Right atrium auricular region (tissue), 2 donors: ENCODE data around the gene LRGUK. TPM values are rescaled to one million over a fixed set of nuclear protein-coding genes. Genes with fewer than 3 reads are reported as not detected.

Experiments
- DNase-seq: peaks from one replicate; pipeline ENCODE4 v3.0.0-alpha.2; 2019; ENCODE audit warnings: low spot score
- H3K27ac ChIP-seq, 2 donors: fragments of 200-600 bp; sonication (generic); 1 replicate in 1 of 2; 2 replicates in 1 of 2; pipeline ENCODE4 v1.5.1; 2016 to 2019
- H3K27me3 ChIP-seq, 2 donors: fragments of 200-600 bp; sonication (generic); one replicate each; pipeline versions ENCODE4 v1.5.1 to v1.6.0; 2017 to 2019
- H3K36me3 ChIP-seq: fragments of 200-600 bp; sonication (generic); one replicate; pipeline ENCODE4 v1.5.1; 2016
- H3K4me1 ChIP-seq, 2 donors: fragments of 200-600 bp; sonication (generic); one replicate each; pipeline versions ENCODE4 v1.5.1 to v1.6.0; 2017 to 2019
- H3K4me3 ChIP-seq, 2 donors: fragments of 200-600 bp; sonication (generic); 1 replicate in 1 of 2; 2 replicates in 1 of 2; pipeline ENCODE4 v1.5.1; 2017 to 2019; ENCODE audit warnings: mild to moderate bottlenecking in 1 of 2, moderate library complexity in 1 of 2
- H3K9me3 ChIP-seq, 2 donors: fragments of 200-600 bp; sonication (generic); one replicate each; pipeline ENCODE4 v1.5.1; 2019
- total RNA-seq, 2 donors: library from RNA; depleted of rRNA; stranded (reverse); fragments of >200 nt; gene quantifications; one replicate each; pipeline ENCODE4 v1.1.0, GENCODE V29; 2016
- TF ChIP-seq, protein P1 (sequence below), 2 donors: fragments of 200-600 bp; sonication (generic); IDR thresholded peaks; one replicate each; pipeline ENCODE4 v1.5.1; 2019; ENCODE audit warnings: antibody characterized with exemption in 2 of 2

The LRGUK gene
- total RNA-seq, 2 donors from 2014 or later: 0.11 TPM; not detected in 1

DNA sequence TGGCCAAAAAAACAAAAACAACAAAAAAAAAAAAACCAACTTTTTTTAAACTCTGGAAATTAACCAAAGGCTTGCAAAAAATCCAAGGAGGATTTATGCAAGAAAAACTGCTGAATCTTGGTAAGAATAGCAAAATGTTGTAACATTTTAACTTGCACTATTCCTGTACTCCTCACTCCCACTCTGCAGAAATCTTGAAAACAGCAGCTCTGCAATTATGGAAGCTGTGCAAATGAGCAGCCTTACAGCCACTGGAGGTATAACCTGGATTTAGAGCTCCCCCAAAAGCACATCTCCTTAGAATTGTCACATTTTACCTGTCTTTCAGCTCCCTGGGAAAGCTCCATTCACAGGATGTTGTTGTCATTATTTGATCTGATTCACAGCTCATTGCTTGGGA is 41.8 kb upstream of the LRGUK start:
- Histone ChIP-seq H3K27ac (no peak overlapping the region), H3K9me3 (peaks cover 0 to 24% of the 10 kb centered on the region in 2 donors), H3K4me3 (no peak overlapping the region), H3K36me3 (no peaks in the 10 kb centered on the region), H3K4me1 (no peaks in the 10 kb centered on the region), H3K27me3 (no peaks in the 10 kb centered on the region)
- no peak for DNase-seq
- TF ChIP-seq, protein P1, sequence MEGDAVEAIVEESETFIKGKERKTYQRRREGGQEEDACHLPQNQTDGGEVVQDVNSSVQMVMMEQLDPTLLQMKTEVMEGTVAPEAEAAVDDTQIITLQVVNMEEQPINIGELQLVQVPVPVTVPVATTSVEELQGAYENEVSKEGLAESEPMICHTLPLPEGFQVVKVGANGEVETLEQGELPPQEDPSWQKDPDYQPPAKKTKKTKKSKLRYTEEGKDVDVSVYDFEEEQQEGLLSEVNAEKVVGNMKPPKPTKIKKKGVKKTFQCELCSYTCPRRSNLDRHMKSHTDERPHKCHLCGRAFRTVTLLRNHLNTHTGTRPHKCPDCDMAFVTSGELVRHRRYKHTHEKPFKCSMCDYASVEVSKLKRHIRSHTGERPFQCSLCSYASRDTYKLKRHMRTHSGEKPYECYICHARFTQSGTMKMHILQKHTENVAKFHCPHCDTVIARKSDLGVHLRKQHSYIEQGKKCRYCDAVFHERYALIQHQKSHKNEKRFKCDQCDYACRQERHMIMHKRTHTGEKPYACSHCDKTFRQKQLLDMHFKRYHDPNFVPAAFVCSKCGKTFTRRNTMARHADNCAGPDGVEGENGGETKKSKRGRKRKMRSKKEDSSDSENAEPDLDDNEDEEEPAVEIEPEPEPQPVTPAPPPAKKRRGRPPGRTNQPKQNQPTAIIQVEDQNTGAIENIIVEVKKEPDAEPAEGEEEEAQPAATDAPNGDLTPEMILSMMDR (IDR thresholded peaks at IDR 0.05): no peak

DNA sequence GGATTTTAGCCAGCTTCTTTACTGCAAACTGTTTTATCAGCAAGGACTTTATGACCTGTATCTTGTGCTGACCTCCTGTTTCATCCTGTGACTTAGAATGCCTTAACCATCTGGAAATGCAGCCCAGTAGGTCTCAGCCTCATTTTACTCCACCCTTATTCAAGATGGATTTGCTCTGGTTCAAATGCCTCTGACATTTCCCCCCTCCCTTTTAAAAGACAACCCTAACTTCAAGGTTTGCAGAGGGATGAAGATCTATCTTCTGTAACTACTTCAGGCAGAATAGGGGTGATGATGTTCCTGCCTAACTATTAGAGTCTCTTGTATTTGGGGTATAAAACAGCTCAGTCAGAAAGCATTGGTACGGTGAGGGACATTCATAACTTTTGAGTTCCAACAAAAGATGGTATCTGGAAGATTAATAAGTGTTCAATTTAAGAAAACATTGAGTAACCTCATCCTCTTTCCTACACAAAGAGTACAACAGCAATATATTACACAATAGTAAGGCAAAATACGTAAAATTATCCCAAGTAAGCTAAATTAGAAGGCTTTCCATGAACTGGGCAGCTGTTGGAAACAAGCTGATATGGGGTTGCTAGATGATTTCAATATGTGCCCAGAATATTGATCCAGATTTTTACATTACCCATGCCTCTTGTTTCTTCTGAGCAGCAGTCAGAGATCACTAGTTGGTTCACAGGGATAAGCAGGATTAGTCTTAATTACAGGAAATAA is 40.0 kb upstream of the LRGUK start:
- TF ChIP-seq, protein P1 (IDR thresholded peaks at IDR 0.05): no peak
- Histone ChIP-seq H3K9me3 (peaks cover 0 to 24% of the 10 kb centered on the region in 2 donors), H3K27me3 (no peaks in the 10 kb centered on the region), H3K4me1 (no peaks in the 10 kb centered on the region), H3K27ac (no peak overlapping the region), H3K36me3 (no peaks in the 10 kb centered on the region), H3K4me3 (no peak overlapping the region)
- DNase-seq: no peak

DNA sequence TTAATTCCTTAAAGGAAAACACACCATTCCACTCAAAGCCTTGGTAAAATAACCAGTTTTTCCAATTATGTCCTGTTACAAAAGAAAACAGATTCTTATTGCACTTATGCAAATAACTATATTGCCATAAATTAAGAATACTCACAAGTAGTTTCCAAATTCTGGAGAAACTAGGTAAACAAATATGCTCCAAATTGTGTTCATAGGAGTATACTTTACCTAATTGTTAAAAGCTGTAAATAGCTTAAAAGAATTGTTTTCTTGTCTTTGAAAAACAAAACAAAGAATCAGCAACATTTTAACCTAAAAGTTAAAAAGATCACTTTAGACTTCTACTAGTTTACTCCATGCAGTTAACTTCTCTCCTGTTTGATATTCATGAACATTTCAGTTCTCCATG is 38.9 kb upstream of the LRGUK start:
- Histone ChIP-seq H3K27ac (no peak overlapping the region), H3K4me3 (no peak overlapping the region), H3K9me3 (peaks cover 0 to 24% of the 10 kb centered on the region in 2 donors), H3K36me3 (no peaks in the 10 kb centered on the region), H3K27me3 (no peaks in the 10 kb centered on the region), H3K4me1 (no peaks in the 10 kb centered on the region)
- TF ChIP-seq, protein P1 (IDR thresholded peaks at IDR 0.05): no peak
- DNase-seq: no peak

DNA sequence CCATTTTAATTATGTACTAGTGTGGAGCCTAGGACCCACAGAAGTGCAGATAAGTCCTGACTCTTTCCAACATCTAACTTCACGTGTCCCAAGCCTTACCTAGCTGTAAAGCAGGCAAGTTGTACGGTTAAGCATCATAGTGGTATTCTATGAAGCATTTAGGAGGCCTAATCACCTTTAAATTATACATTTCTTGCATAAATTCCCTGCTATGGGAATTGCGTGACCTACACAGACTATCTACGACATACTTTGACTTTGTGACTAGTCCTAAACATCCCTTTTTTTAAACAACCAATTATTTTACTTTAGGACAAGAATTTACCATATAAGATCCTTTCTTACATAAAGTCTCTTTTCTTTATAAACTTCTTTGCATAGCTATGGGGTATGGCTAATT is 37.7 kb upstream of the LRGUK start:
- Histone ChIP-seq H3K36me3 (no peaks in the 10 kb centered on the region), H3K4me1 (no peaks in the 10 kb centered on the region), H3K9me3 (peaks cover 0 to 24% of the 10 kb centered on the region in 2 donors), H3K27ac (no peak overlapping the region), H3K27me3 (no peaks in the 10 kb centered on the region), H3K4me3 (no peak overlapping the region)
- no peak for DNase-seq
- TF ChIP-seq, protein P1 (IDR thresholded peaks at IDR 0.05): no peak

DNA sequence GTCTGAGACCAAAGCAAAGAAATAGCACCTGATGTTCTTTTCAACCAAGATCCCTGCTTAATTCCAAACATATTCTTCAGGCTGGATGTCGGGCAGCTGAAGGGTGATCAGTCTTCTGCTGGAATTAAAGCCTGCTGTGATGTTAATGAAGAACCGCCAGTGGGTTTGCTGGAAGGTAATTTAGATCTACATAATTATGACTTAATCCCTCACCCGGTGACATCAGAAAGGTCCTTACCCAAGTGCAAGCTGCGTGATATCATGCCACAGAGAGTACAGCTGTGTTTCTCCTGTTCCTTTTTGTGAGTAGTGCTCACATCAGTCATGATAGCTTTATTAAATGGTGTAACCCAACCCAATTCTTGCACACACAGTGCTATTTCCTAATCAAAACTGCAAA is 29.1 kb upstream of the LRGUK start:
- Histone ChIP-seq H3K9me3 (no peaks in the 10 kb centered on the region), H3K4me3 (no peak overlapping the region), H3K36me3 (no peaks in the 10 kb centered on the region), H3K27me3 (no peaks in the 10 kb centered on the region), H3K27ac (no peak overlapping the region), H3K4me1 (no peaks in the 10 kb centered on the region)
- TF ChIP-seq, protein P1 (IDR thresholded peaks at IDR 0.05): no peak
- no peak for DNase-seq

DNA sequence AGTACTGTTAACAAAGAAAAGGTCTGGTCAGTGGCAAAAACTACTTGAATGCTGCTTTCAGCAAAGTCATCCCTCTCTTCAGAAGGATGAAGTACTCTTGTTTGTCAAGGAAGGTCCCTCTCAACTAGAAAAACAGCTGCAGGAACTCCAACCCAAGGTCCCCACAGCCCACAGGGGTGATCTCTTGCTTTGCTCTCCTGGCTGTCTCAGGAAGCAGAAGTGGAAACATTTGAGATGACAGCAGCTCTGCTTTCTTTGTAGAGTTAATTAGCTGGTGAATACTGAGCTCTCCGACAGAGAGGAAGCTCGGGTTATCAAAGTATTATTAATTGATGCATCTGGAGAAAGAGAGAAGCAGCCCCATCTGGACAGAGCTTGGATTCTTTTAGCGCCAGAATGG is 25.4 kb upstream of the LRGUK start:
- TF ChIP-seq, protein P1 (IDR thresholded peaks at IDR 0.05): no peak
- Histone ChIP-seq H3K36me3 (no peaks in the 10 kb centered on the region), H3K27ac (no peak overlapping the region), H3K9me3 (no peaks in the 10 kb centered on the region), H3K27me3 (no peaks in the 10 kb centered on the region), H3K4me1 (no peaks in the 10 kb centered on the region), H3K4me3 (no peak overlapping the region)
- DNase-seq: no peak
